NAMALWA (cell line): ENCODE data around the gene DIRAS1.
A peak's percentile ranks its signal among the peaks of the same experiment; 100 is the strongest.

Experiments used
- DNase-seq: peaks from one replicate; pipeline ENCODE4 v3.0.0-alpha.2; 2015; ENCODE audit warnings: low spot score

DIRAS1 gene

GRCh38 chr19:2755448-2755705 lies 34.2 kb upstream of the DIRAS1 start:
- DNase-seq = no peak

- no peak for DNase-seq
Observed at GRCh38 chr19:2754659-2755447, 33.7 kb upstream of the DIRAS1 start.

GRCh38 chr19:2751438-2751830 lies 30.3 kb upstream of the DIRAS1 start:
- DNase-seq = no peak

- DNase-seq = no peak
Observed at GRCh38 chr19:2750808-2751437, 29.8 kb upstream of the DIRAS1 start.

- DNase-seq = peak; percentile 29
Observed at GRCh38 chr19:2747349-2747748, 26.2 kb upstream of the DIRAS1 start.

- DNase-seq = no peak
Observed at GRCh38 chr19:2744113-2744512, 22.9 kb upstream of the DIRAS1 start.

GRCh38 chr19:2743099-2743498 lies 21.9 kb upstream of the DIRAS1 start:
- DNase-seq = no peak

GRCh38 chr19:2740314-2740656 lies 19.1 kb upstream of the DIRAS1 start:
- DNase-seq = no peak

- peak; percentile 99 for DNase-seq
Observed at GRCh38 chr19:2739602-2740313, 18.6 kb upstream of the DIRAS1 start, which contains the start of gene SLC39A3. SLC39A3 (minus strand) TSS chr19:2740017; CDS start chr19:2737257, 2,760 bp downstream.

GRCh38 chr19:2736550-2737190 lies 15.5 kb upstream of the DIRAS1 start:
- no peak for DNase-seq

- no peak for DNase-seq
Observed at GRCh38 chr19:2735374-2735773, 14.2 kb upstream of the DIRAS1 start.

GRCh38 chr19:2734589-2735288 lies 13.6 kb upstream of the DIRAS1 start:
- no peak for DNase-seq

- DNase-seq = no peak
Observed at GRCh38 chr19:2733930-2734588, 12.9 kb upstream of the DIRAS1 start.

- DNase-seq = no peak
Observed at GRCh38 chr19:2732883-2733282, 11.7 kb upstream of the DIRAS1 start.

- no peak for DNase-seq
Observed at GRCh38 chr19:2732157-2732725, 11.1 kb upstream of the DIRAS1 start.

- DNase-seq = no peak
Observed at GRCh38 chr19:2731181-2731995, 10.2 kb upstream of the DIRAS1 start.

- DNase-seq = no peak
Observed at GRCh38 chr19:2729943-2730818, 9.0 kb upstream of the DIRAS1 start.

GRCh38 chr19:2728783-2729387 lies 7.7 kb upstream of the DIRAS1 start:
- DNase-seq = no peak

- no peak for DNase-seq
Observed at GRCh38 chr19:2727640-2727944, 6.4 kb upstream of the DIRAS1 start.
